ENCODE measurements around the gene GUK1.

GUK1 gene

GRCh38 chr1:228177183-228177475, 37.0 kb downstream of the GUK1 start:
- H3K4me3 ChIP-seq (ENCODE audit: low read length): no peak overlapping the region
- no peak for DNase-seq (ENCODE audit: low read depth)
- TF ChIP-seq CTCF (conservative IDR thresholded peaks at IDR 0.05; ENCODE audit: low read length): no peak

GRCh38 chr1:228177721-228178710, 37.9 kb downstream of the GUK1 start:
- DNase-seq (ENCODE audit: low read depth): no peak
- TF ChIP-seq CTCF (conservative IDR thresholded peaks at IDR 0.05; ENCODE audit: low read length): no peak
- no peak overlapping the region for H3K4me3 ChIP-seq (ENCODE audit: low read length)

- no peak for TF ChIP-seq CTCF (conservative IDR thresholded peaks at IDR 0.05; ENCODE audit: low read length)
- DNase-seq (ENCODE audit: low read depth): no peak
- no peak overlapping the region for H3K4me3 ChIP-seq (ENCODE audit: low read length)
Observed at GRCh38 chr1:228178737-228179684, 38.9 kb downstream of the GUK1 start.

GRCh38 chr1:228180271-228180958, 40.3 kb downstream of the GUK1 start:
- H3K4me3 ChIP-seq (ENCODE audit: low read length): no peak overlapping the region
- no peak for DNase-seq (ENCODE audit: low read depth)
- peak; percentile 33 for TF ChIP-seq CTCF (conservative IDR thresholded peaks at IDR 0.05; ENCODE audit: low read length)

GRCh38 chr1:228180959-228181644, 41.0 kb downstream of the GUK1 start:
- DNase-seq (ENCODE audit: low read depth): no peak
- TF ChIP-seq CTCF (conservative IDR thresholded peaks at IDR 0.05; ENCODE audit: low read length): no peak
- no peak overlapping the region for H3K4me3 ChIP-seq (ENCODE audit: low read length)

- no peak for DNase-seq (ENCODE audit: low read depth)
- no peak overlapping the region for H3K4me3 ChIP-seq (ENCODE audit: low read length)
- TF ChIP-seq CTCF (conservative IDR thresholded peaks at IDR 0.05; ENCODE audit: low read length): no peak
Observed at GRCh38 chr1:228181645-228182034, 41.6 kb downstream of the GUK1 start.
